GM12874 (cell line): ENCODE data around the gene EMC10.

Source experiments
- TF ChIP-seq, protein P1 (sequence below): IDR thresholded peaks from 2 replicates; pipeline ENCODE4 v1.5.1; 2011; ENCODE audit warnings: low read depth, mild to moderate bottlenecking, control low read depth, low read length, moderate library complexity; ENCODE audit not compliant: insufficient read depth

Gene EMC10

DNA sequence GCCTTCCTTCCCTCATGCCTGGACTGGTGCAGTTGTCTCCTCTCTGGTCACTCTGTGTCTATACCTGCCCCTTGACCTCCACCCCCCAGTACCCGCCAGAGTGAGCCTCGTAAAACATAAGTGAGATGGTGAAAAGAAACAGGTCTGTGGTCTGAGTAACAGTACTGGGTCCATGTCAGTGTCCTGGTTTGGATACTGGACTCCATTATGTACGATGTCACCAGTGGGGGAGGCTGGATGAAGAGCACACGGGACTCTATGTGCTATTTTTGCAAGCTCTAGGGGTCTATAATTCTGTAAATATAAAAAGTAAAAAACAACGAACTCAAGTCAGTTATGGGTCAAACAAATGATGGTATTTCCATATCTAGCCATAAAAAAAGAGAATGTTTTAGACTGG lies 29.3 kb upstream of the EMC10 start:
- TF ChIP-seq, protein P1, sequence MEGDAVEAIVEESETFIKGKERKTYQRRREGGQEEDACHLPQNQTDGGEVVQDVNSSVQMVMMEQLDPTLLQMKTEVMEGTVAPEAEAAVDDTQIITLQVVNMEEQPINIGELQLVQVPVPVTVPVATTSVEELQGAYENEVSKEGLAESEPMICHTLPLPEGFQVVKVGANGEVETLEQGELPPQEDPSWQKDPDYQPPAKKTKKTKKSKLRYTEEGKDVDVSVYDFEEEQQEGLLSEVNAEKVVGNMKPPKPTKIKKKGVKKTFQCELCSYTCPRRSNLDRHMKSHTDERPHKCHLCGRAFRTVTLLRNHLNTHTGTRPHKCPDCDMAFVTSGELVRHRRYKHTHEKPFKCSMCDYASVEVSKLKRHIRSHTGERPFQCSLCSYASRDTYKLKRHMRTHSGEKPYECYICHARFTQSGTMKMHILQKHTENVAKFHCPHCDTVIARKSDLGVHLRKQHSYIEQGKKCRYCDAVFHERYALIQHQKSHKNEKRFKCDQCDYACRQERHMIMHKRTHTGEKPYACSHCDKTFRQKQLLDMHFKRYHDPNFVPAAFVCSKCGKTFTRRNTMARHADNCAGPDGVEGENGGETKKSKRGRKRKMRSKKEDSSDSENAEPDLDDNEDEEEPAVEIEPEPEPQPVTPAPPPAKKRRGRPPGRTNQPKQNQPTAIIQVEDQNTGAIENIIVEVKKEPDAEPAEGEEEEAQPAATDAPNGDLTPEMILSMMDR: no peak

DNA sequence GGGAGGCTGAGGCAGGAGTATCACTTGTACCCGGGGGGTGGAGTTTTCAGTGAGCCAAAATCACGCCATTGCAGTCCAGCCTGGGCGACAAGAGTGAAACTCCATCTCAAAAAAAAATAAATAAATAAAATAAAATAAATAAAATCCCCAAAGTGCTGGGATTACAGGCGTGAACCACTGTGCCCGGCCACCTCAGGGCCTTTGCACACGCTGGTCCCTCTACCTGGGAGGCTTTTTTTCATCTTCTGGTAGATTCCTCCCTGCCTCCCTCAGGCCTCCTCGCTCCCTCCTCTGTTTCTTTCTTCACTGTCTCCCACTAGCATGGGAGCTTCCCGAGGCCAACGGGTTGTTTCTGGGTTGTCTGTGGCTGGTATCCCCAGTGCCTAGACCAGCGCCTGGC lies 28.6 kb upstream of the EMC10 start:
- TF ChIP-seq, protein P1: no peak

DNA sequence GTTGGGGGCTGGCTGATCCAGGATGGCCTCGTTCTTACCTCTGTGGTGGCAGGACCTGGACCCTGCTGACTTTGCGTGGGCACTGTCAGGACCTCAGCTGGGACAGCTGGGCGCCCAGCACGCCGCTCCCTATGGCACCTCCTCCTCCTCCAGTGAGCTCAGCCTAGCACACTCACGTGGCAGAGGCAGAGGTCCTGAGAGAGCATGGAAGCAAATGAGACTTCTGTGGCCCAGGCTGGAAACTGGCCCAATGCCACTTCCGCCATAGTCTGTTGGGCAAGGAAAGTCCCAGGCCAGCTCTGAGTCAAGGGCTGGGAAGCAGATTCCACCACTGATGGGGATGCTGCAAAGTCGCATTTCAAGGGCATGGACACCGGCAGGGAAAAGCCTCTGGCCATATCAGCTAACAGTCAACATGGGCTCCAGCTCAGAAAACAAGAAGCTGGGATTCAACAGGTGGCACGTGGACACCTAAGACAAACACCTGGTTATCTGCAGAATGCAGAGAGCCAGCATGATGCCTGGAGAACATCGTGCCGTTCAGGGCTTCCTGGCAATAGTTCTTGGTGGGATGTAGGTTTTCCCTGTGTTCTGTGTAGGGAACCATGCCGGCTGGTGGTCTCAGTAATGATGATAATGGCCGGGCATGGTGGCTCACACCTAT lies 26.9 kb upstream of the EMC10 start:
- TF ChIP-seq, protein P1: no peak

DNA sequence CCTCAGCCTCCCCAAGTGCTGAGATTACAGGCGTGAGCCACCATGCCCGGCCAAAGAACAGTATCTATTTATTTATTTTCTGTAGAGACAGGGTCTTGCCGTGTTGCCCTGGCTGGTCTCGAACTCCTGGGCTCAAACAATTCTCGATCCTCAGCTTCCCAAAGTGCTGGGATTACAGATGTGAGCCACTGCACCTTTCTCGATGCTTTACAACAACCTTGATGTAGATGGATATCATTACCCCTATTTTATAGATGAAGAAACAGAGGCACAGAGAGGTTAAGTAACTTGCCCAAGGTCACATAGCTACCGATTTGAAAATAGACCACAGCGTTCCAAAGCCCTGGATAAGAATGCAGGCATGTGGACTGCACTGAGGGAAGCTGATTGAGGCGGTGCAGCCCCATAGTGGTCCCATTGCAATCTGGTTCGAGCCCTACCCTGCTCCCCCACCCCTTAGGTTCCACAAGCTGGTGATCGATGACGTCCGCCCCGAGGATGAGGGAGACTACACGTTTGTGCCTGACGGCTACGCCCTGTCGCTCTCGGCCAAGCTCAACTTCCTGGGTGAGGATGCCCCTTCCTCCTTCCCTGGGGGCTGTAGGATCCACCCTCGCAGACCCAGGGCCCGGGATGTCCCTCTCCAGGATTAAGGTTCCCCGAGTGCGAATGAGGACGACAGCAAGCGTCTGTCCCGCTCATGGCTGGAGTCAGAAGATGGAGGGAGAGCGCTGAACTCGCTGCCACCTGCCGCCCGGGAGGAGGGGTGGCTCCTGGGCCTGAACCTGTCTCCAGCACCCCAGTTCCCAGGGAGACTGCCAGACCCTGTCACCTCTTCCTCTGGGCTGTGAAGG lies 25.7 kb upstream of the EMC10 start:
- TF ChIP-seq, protein P1: no peak

DNA sequence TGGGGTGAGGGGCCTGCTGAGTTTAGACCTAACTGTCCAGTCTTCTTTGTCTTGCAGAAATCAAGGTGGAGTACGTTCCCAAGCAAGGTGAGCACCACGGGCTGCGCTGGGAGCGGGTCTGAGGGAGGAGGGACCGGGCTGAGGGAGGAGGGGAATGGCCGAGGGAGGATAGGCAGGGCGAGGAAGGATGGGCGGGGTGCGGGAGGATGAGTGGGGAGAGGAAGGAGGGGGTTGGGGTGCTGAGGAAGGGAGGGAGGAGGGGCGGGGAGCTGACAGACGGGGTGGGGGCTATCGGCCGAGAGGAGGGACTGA lies 25.1 kb upstream of the EMC10 start:
- TF ChIP-seq, protein P1: no peak

DNA sequence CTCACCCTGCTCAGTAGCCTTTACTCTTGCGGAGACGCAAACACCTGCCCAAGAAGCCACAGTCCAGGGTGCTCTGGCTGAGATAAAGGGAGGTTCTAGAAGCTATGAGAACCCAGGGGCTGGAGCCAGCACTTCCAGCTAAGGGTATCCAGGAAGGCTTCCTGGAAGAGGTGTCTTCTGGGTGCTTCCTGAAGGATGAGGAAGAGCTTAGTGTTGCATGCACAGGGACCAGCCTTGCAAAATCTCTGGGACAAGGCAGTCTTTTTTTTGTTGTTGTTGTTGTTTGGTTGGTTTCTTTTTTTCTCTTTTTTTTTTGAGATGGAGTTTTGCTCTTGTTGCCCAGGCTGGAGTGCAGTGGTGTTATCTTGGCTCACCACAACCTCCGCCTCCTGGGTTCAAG lies 23.1 kb upstream of the EMC10 start:
- TF ChIP-seq, protein P1: no peak

DNA sequence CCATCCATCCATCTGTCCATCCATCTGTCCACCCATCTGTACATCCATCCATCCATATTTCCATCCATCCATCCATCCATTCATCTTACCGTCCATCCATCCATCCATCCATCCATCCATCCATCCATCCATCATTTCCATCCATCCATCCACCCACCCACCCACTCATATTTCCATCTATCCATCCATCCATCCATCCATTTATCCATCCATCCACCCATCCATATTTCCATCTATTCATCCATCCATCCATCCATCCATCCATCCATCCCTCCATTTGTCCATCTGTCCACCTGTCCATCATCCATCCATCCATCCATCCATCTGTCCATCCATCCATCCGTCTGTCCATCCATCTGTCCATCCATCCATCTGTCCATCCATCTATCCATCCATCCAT lies 20.3 kb upstream of the EMC10 start:
- TF ChIP-seq, protein P1: no peak
